G401 (cell line): Measurements from ENCODE around the gene RAB27B. TPM values are rescaled to one million over a fixed set of nuclear protein-coding genes. Genes with fewer than 3 reads are reported as not detected.
"Not testable (repeated sequence)": the region's sequence is repeated elsewhere in the genome, so short reads cannot be mapped to it uniquely, and the experiment has no call there.

Experiments
- DNase-seq: peaks from one replicate; pipeline ENCODE4 v3.0.0-alpha.2; 2015; ENCODE audit warnings: low spot score
- in situ Hi-C: cut with HindIII; loops from 2 replicates; pipeline ENCODE4 v1.10.0; 2016; ENCODE audit warnings: low sequenced_read_pairs, mixed read lengths
- total RNA-seq: library from RNA; depleted of rRNA; stranded (reverse); fragments of >200 nt; shearing (Covaris generic); gene quantifications from 2 replicates; pipeline ENCODE4 v1.2.3, GENCODE V29; 2014

Gene RAB27B
- total RNA-seq, 1 experiment from 2014 or later = not detected

GRCh38 chr18:54812885-54813284 lies 15.4 kb upstream of the RAB27B start:
- in situ Hi-C loops = no loop called here
- no peak for DNase-seq

- in situ Hi-C loops = no loop called here
Measured at GRCh38 chr18:54813305-54813704, 15.0 kb upstream of the RAB27B start.

DNA sequence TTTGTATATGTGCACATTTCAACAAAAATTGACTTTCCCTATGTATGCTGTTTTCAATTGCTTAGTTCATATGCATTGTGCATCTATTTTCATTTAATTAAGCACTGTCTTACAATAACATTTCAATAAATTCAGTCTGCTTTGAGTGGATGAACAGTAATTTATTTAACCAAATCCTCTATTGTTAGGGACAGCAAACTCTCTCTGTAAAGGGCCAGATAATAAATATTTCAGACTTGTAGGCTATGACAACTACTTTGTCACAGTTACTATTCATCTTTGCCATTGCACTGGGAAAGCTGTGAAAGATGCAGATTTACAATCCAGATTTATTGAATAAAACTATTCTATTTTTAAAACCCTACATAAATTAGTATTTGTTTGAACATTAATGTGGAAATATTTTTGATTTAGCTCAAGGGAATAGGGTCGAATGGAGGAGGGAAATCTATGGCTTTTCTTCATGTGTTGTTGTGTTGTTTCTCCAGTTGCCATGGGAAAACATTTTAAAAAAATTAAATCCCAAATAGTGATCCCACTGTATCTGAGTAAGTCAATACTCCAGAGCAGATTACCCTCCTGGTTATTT lies 14.2 kb upstream of the RAB27B start:
- no peak for DNase-seq
- in situ Hi-C loops = no loop called here

More at GRCh38 chr18:54813305-54813704, 15.0 kb upstream of the RAB27B start:
- no peak for DNase-seq

DNA sequence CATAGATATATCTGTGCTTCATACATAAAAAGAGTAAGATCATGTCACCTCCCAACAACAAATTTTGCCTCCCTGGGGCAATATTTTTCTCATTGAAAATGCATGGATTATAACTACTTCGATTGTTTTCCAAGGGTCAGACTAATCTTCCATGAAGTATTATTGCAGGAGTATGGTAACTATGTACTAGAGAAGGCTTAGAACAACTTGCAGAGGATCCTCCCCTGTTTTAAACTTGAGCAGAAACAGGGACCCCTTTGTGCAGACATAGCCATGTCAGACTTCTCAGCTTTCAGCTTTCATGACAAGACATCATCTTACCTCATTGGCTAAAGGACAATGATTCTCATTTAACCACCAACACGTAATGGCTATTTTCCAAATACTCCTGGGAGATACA lies 13.2 kb upstream of the RAB27B start:
- in situ Hi-C loops = no loop called here
- DNase-seq = no peak

GRCh38 chr18:54820785-54821275 lies 7.4 kb upstream of the RAB27B start:
- in situ Hi-C loops, DNase-seq: not testable (repeated sequence)

DNA sequence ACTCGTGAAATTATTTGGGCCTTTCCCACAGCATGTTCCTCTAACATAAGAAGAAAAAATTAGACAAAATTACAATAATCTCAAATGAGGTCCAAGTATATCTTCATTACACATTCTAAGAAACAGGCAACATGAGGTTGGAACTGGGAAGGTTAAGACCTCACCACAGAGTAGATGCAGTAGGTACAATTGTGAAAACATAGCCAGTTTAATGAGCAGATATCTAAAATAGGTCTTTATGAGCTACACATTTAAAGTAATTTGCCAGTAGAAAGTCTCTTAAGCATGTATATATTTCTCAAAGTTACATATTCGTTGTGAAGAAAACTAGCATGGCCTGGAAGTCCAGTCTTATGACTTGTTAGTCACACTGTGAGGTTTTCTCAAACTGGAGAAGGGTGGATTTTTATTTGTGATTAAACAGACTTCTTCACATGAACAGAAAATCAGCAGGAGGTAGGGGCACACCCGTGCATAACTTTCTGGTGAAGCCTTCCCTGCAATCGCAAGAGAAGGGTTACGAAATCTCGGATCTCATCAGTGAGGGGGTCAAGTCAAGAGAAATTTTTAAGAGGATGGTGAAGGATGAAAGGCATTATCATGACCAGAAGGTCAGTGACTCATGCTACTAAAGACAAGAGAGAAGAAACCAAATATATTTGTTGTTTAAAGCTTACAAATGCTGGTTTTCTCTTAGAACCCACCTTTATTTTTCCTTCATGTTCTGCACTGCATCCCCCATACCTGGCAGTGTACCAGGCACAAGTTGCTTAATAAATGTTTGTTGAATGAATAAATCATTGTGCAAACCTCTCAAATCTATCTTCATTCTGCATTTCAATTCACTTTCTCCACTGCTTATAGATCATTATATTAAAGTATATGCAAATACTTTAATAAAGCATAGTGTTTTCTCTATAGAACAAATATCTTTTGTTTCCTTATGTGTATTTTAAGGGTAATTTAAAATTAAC lies 5.1 kb upstream of the RAB27B start:
- in situ Hi-C loops = no loop called here
- no peak for DNase-seq

GRCh38 chr18:54824761-54825160 lies 3.5 kb upstream of the RAB27B start:
- DNase-seq = peak; percentile 42
- in situ Hi-C loops = no loop called here

- peak; percentile 95 for DNase-seq
- in situ Hi-C loops = no loop called here
Measured at GRCh38 chr18:54825601-54826344, 2.5 kb upstream of the RAB27B start.

GRCh38 chr18:54828986-54829385 lies 709 bp downstream of the RAB27B start:
- no peak for DNase-seq
- in situ Hi-C loops = no loop called here

- in situ Hi-C loops = no loop called here
Measured at GRCh38 chr18:54829856-54830255, 1.6 kb downstream of the RAB27B start.

DNA sequence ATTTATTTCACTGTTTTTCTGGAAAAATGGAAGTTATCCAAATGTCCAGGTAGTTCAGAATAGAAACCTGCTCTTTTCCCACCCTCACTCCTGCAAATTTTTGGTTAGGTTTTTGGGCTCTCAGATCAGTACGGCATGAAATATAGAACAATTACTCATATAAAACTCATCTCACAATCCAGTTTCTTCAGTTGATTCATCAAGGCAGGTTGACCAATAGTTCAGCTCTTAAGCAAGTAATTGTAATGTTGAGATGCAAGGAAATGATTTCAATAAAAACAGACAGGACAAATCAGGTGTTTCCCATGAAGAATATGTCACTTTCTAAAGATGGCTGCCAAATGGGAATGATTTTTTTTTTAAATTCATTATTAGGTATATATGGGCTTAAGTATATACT lies 2.0 kb downstream of the RAB27B start:
- no peak for DNase-seq
- in situ Hi-C loops = no loop called here

More at GRCh38 chr18:54829856-54830255, 1.6 kb downstream of the RAB27B start:
- DNase-seq = no peak

DNA sequence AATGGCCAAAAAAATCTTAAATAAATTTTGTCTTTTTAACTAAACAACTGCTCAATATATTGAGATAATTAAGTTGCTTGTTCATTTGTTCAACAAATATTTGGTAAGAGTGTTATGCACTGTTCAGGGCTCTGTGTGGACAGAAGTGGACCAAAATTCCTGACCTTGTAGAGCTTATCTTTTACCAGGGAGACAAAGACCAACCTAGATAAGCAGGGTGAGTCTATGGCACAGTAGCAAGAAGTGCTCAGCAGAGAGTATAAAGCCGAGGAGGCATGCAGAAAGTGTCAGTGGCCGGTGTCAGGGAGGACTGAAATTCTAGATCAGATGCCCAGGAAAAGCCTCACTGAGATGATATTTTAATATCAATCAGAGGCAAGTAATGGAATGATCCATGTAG lies 2.6 kb downstream of the RAB27B start:
- in situ Hi-C loops = no loop called here
- DNase-seq = no peak

DNA sequence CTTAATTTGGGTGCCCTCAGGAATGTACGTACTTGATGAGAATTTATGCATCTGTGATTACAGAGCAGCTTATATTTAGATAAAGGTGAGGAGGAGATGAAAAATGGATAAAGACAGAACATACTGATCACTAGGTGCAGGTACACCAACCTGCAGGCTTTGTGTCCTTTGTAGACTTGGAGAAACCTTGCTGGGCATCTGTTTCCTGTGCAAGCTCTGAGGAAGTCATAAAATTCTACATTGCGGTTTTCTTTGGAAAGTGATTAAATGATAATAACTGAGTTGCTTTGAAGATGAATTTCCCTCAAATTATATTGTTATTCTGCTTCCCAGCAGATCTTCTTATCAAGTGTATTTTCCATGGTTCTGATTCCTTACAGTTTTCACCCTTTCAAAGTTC lies 7.7 kb downstream of the RAB27B start:
- DNase-seq = no peak
- in situ Hi-C loops = no loop called here

DNA sequence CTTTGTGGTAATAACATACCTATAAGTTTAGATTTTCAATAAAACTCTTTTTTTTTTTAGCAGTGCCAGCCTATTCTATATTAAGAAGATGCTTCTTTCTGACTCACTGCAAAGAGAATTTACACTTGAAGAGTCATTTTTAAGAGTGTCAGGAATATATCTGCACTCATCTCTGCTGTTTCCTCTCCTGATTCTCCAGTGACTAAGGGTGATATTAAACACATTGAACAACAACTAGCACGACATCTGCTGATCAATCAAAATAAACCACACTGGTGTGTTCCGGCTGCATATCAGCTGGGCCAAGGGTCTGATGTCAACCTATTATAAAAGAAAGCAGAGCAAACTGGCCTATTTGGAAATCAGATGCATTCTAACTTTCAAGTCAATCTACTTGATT lies 15.0 kb downstream of the RAB27B start:
- in situ Hi-C loops = no loop called here

DNA sequence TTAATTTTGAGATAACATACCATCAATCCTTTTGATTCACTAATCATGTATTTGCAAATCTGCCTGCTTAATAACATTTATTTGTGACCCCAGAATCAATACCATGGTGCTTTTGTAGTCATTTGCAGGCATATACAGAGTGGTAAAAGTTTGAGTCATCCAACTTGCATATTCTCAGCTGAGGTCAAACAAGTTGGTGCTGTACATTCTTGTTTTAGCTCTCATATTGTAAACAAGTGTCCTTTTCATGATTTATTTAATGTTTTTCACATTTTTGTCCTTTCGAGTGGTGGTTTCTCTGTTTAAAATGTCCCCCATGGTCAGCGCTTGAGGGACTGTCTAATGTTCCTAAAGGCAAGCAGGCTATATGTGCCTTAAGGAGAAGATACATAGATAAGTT lies 17.5 kb downstream of the RAB27B start:
- in situ Hi-C loops = no loop called here
- DNase-seq = no peak

More for the DNA sequence above, 15.0 kb downstream of the RAB27B start:
- DNase-seq = no peak

- in situ Hi-C loops = no loop called here
- no peak for DNase-seq
Measured at GRCh38 chr18:54848121-54848520, 19.8 kb downstream of the RAB27B start.

- in situ Hi-C loops = no loop called here
- no peak for DNase-seq
Measured at GRCh38 chr18:54849683-54850082, 21.4 kb downstream of the RAB27B start.

GRCh38 chr18:54850598-54850997 lies 22.3 kb downstream of the RAB27B start:
- in situ Hi-C loops = no loop called here
- DNase-seq = no peak

GRCh38 chr18:54852780-54853675 lies 24.8 kb downstream of the RAB27B start:
- in situ Hi-C loops = no loop called here
- DNase-seq = no peak
